T-helper 1 cell treated with Interleukin-12 subunit alpha and Interleukin-12 subunit beta and Interleukin-4 antibody, amounts not matched to agents 30 μg/mL and 1 μg/mL, for 36 hours (primary cell): Measurements from ENCODE around the gene CASP1.
"Not testable (repeated sequence)": the region's sequence is repeated elsewhere in the genome, so short reads cannot be mapped to it uniquely, and the experiment has no call there.

Experiments
- H3K27ac Mint-ChIP-seq: one replicate; pipeline ENCODE4 v1.8.0; 2021; ENCODE audit warnings: mild to moderate bottlenecking, mixed read lengths
- H3K27me3 Mint-ChIP-seq: one replicate; pipeline ENCODE4 v1.8.0; 2021; ENCODE audit warnings: low read depth, mixed read lengths
- H3K36me3 Mint-ChIP-seq: one replicate; pipeline ENCODE4 v1.8.0; 2021; ENCODE audit warnings: low read depth, mixed read lengths
- H3K4me1 Mint-ChIP-seq: one replicate; pipeline ENCODE4 v1.8.0; 2021; ENCODE audit warnings: low read depth, mixed read lengths
- H3K4me3 Mint-ChIP-seq: one replicate; pipeline ENCODE4 v1.8.0; 2021; ENCODE audit warnings: mild to moderate bottlenecking, moderate library complexity, mixed read lengths
- H3K9me3 Mint-ChIP-seq: one replicate; pipeline ENCODE4 v1.8.0; 2021; ENCODE audit warnings: mixed read lengths

Gene CASP1

GRCh38 chr11:105056446-105056845 is 21.5 kb upstream of the CASP1 start:
- Mint-ChIP-seq H3K27me3 (peaks cover 6% of the 10 kb centered on the region), H3K4me3 (no peak overlapping the region), H3K36me3 (peaks cover 3% of the 10 kb centered on the region), H3K4me1 (no peaks in the 10 kb centered on the region), H3K9me3 (no peaks in the 10 kb centered on the region), H3K27ac (no peak overlapping the region)

- peaks cover 6% of the 10 kb centered on the region for H3K27me3 Mint-ChIP-seq
- H3K36me3 Mint-ChIP-seq: no peaks in the 10 kb centered on the region
- no peak overlapping the region for H3K27ac Mint-ChIP-seq
- no peak overlapping the region for H3K4me3 Mint-ChIP-seq
- H3K9me3 Mint-ChIP-seq: no peaks in the 10 kb centered on the region
- no peaks in the 10 kb centered on the region for H3K4me1 Mint-ChIP-seq
Observed at GRCh38 chr11:105054723-105055493, 20.0 kb upstream of the CASP1 start.

DNA sequence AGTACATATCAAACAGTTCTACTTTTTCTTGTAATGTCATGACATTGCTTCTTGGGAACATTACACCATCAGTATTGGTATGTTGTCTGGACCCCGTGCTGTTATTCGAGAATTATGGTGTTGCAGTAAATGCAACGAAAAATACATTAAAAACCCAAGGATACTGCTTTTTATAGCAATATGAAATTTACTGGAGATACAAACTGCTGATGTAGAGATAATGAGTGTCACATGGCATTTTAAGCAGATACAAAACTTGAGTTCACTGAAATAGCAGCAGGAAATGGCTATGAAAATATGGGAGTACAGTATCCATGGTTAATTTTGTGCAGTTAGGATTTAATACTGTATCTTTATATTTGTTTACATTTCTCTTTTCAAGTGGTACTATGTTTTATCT is 17.5 kb upstream of the CASP1 start:
- peaks cover 2% of the 10 kb centered on the region for H3K36me3 Mint-ChIP-seq
- no peak overlapping the region for H3K27ac Mint-ChIP-seq
- peaks cover 6% of the 10 kb centered on the region for H3K27me3 Mint-ChIP-seq
- no peak overlapping the region for H3K4me3 Mint-ChIP-seq
- no peaks in the 10 kb centered on the region for H3K4me1 Mint-ChIP-seq
- H3K9me3 Mint-ChIP-seq: no peaks in the 10 kb centered on the region

GRCh38 chr11:105051559-105051958 is 16.6 kb upstream of the CASP1 start:
- peaks cover 6% of the 10 kb centered on the region for H3K27me3 Mint-ChIP-seq
- no peaks in the 10 kb centered on the region for H3K9me3 Mint-ChIP-seq
- H3K4me1 Mint-ChIP-seq: no peaks in the 10 kb centered on the region
- H3K4me3 Mint-ChIP-seq: no peak overlapping the region
- H3K27ac Mint-ChIP-seq: no peak overlapping the region
- H3K36me3 Mint-ChIP-seq: peaks cover 2% of the 10 kb centered on the region

DNA sequence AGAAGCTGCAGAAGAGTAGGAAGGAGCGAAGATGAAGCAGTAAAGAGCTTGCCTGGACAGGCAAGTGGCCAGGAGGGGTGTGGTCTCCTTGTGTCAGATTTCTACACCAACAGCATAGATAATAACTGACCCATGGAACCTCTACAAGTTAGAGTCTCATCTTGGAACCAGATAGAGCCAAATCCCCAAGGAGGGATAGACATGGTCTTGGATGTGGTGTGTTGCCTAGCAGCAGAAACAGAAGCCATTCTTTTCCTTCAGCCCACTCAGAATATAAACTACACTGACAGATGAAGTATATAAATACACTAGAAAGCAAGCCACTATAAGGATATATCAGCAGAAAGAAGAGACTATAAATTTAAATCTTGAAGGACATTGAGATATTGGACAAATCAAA is 14.5 kb upstream of the CASP1 start:
- Mint-ChIP-seq H3K27me3 (no peaks in the 10 kb centered on the region), H3K9me3 (no peaks in the 10 kb centered on the region), H3K27ac (no peak overlapping the region), H3K36me3 (peaks cover 6% of the 10 kb centered on the region), H3K4me1 (peaks cover 8% of the 10 kb centered on the region), H3K4me3 (no peak overlapping the region)

DNA sequence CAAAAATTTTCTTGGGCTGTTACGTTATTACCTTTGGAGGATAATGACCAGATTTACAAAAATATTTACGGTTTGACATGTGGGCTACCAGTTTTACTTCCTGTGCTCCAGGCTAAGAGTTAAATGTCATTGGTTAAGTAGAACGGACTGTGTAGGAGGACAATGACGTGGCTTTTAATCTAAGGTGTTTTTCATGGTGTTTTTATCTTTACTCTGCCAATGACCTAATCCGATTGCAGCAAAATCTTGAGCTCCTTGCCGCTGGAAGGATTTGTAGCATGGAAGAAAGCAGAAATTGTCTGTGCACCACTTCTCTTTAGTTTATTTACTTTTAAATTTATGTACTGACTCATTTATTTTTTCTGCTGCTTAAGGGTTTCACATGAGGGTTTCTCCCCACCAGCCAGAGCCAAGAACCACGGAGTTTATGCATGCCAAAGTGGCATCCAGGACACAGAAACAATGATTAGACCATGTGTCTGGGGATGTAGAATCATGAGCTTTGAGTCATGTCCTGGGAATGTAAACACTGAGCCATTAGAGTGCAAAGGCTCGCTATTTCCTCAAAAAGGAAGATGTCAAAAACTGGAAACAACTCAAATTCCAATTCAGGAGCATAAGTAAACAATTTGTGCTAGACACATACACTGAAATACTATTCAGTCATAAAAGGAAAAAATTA is 12.1 kb upstream of the CASP1 start:
- Mint-ChIP-seq H3K36me3 (peaks cover 18% of the 10 kb centered on the region), H3K27me3 (no peaks in the 10 kb centered on the region), H3K9me3 (no peaks in the 10 kb centered on the region), H3K4me3 (no peak overlapping the region), H3K4me1 (peaks cover 29% of the 10 kb centered on the region), H3K27ac (no peak overlapping the region)

DNA sequence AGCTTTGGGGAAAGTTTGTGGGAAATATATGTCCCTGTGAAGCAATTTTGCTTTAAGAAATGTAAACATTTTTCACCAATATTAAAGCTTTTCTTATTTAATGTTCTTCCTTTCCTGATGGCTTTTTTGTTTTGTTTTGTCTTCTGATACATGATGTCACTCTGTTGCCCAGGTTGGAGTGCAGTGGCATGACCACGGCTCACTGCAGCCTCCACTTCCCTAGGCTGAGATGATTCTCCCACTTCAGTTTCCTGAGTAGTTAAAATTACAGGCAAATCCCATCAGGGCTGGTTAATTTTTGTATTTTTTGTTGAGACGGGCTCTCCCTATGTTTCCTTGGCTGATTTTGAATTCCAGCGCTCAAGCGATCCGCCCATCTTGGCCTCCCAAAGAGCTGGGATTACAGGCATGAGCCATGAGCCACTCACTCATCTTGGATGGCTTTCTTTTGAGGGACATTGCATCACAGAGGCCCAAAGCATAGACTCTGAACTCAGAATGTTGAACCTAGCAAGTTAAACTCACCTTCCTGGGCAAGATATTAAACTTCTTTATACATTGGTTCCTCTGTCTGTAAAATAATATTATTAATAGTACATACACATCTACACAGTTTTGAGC is 10.8 kb upstream of the CASP1 start:
- Mint-ChIP-seq H3K27me3 (no peaks in the 10 kb centered on the region), H3K4me1 (peaks cover 38% of the 10 kb centered on the region), H3K36me3 (peaks cover 29% of the 10 kb centered on the region), H3K4me3 (peak overlapping the region; percentile 70), H3K9me3 (no peaks in the 10 kb centered on the region), H3K27ac (peak overlapping the region; percentile 64)

GRCh38 chr11:105044557-105045524 is 9.9 kb upstream of the CASP1 start, which contains the start of gene CARD16:
CARD16 (minus strand) TSS chr11:105045335; CDS start chr11:105045297, 38 bp downstream.
- Mint-ChIP-seq H3K27ac (peak within 1 kb of the TSS; percentile 96), H3K4me3 (peak within 1 kb of the TSS; percentile 97), H3K36me3 (peaks cover 33% of the 10 kb centered on the region), H3K4me1 (peaks cover 39% of the 10 kb centered on the region)
- H3K9me3 Mint-ChIP-seq, H3K27me3 Mint-ChIP-seq: not testable (repeated sequence)

- Mint-ChIP-seq H3K27me3 (no peaks in the 10 kb centered on the region), H3K4me3 (peak overlapping the region; percentile 1), H3K9me3 (peaks cover 4% of the 10 kb centered on the region), H3K27ac (no peak overlapping the region), H3K4me1 (peaks cover 39% of the 10 kb centered on the region), H3K36me3 (peaks cover 47% of the 10 kb centered on the region)
Observed at GRCh38 chr11:105042178-105042577, 7.2 kb upstream of the CASP1 start.

- Mint-ChIP-seq H3K27me3 (no peaks in the 10 kb centered on the region), H3K36me3 (peaks cover 55% of the 10 kb centered on the region), H3K4me3 (no peak overlapping the region), H3K9me3 (peaks cover 9% of the 10 kb centered on the region), H3K27ac (no peak overlapping the region), H3K4me1 (peaks cover 36% of the 10 kb centered on the region)
Observed at GRCh38 chr11:105040703-105041102, 5.8 kb upstream of the CASP1 start.

DNA sequence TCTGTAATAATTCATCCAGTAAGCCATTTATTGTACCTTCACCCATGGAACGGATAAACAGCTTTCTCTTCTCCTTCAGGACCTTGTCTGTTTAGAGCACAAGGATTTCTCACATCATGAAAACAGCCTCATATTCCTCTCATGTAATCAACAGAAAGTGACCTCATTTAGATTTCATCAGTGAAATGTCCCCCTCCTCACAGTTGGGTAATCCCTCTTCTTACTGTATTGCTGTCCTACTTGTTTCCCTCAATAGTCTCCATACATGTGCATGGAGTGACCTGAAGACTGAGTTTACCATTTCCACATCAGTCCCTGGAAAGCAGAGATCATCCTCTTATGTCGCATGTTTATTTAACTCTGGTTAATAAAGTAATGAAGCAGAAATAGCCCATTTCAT is 556 bp downstream of the CASP1 start:
- peaks cover 28% of the 10 kb centered on the region for H3K4me1 Mint-ChIP-seq
- peak overlapping the region; percentile 93 for H3K4me3 Mint-ChIP-seq
- H3K9me3 Mint-ChIP-seq, H3K27me3 Mint-ChIP-seq: not testable (repeated sequence)
- H3K27ac Mint-ChIP-seq: peak overlapping the region; percentile 91
- peaks cover 46% of the 10 kb centered on the region for H3K36me3 Mint-ChIP-seq

DNA sequence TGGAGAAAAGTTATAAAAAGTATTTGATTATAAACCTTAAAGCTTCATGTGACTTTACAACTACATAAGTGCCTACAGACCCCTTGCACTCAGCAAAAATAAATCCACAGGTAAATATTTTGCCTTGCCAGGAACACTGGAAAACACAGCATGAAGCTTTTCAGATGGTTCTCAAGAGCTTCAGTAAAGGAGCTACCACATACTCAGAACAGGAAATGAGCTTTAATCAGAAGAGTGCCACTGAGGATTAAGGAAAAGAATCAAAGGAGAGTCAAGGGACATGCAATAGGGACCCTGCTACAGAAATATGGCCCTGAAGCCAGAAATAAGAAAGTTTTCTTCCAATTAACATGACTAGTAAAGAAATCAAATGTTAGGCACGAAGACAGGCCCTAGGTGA is 1.2 kb downstream of the CASP1 start:
- H3K36me3 Mint-ChIP-seq: peaks cover 49% of the 10 kb centered on the region
- H3K27ac Mint-ChIP-seq: peak overlapping the region; percentile 91
- peaks cover 28% of the 10 kb centered on the region for H3K4me1 Mint-ChIP-seq

GRCh38 chr11:105033343-105033742 is 1.6 kb downstream of the CASP1 start:
- peak overlapping the region; percentile 93 for H3K4me3 Mint-ChIP-seq
- H3K27ac Mint-ChIP-seq: peak overlapping the region; percentile 52
- no peaks in the 10 kb centered on the region for H3K27me3 Mint-ChIP-seq
- peaks cover 30% of the 10 kb centered on the region for H3K4me1 Mint-ChIP-seq
- H3K9me3 Mint-ChIP-seq: peaks cover 9% of the 10 kb centered on the region
- peaks cover 49% of the 10 kb centered on the region for H3K36me3 Mint-ChIP-seq

More for the DNA sequence above, 1.2 kb downstream of the CASP1 start:
- H3K4me3 Mint-ChIP-seq: peak overlapping the region; percentile 93
- H3K27me3 Mint-ChIP-seq: no peaks in the 10 kb centered on the region
- H3K9me3 Mint-ChIP-seq: peaks cover 9% of the 10 kb centered on the region

DNA sequence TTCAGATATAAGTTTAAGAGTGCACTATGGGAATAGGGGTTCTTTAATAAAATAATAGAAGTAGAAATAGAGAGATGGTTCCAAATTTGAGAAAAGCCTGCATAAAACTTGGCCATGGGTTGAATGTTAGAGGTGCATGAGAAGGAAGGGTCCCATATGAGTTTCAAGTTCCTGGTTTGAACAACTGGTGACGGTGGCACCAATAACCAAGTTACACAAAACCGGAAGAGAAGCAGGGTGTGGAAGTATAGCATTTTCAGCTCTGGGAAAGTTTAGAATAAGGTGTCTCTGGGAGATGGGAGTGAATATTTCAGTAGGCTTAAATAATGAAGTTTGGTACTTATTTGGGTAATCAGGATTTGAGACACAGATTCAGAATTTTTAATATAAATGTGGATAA is 2.4 kb downstream of the CASP1 start:
- Mint-ChIP-seq H3K9me3 (peaks cover 5% of the 10 kb centered on the region), H3K4me1 (peaks cover 35% of the 10 kb centered on the region), H3K4me3 (peak overlapping the region; percentile 81), H3K27ac (no peak overlapping the region), H3K36me3 (peaks cover 49% of the 10 kb centered on the region), H3K27me3 (no peaks in the 10 kb centered on the region)
